ENCODE results near the gene RBKS. TPM values are rescaled to one million over a fixed set of nuclear protein-coding genes. Genes with fewer than 3 reads are reported as not detected.

The RBKS gene
- total and polyA plus RNA-seq, 2 of the 13 experiments (the other 11 are each of a cell fraction or from before 2014, with no cell fraction given) = 7.7 to 8.3 TPM

- 0 out of 2 replicates have a peak, but pooled peaks have one; percentile 13 for TF ChIP-seq ARID5B (CRISPR knock-in tag; IDR thresholded peaks at IDR 0.05)
- no peak for TF ChIP-seq TBL1XR1 (IDR thresholded peaks at IDR 0.05; ENCODE audit: borderline replicate concordance, low read length, partially characterized antibody)
- no peak for TF ChIP-seq ZNF446 (CRISPR knock-in tag; IDR thresholded peaks at IDR 0.05)
- no peak for TF ChIP-seq KLF9 (CRISPR knock-in tag; IDR thresholded peaks at IDR 0.05; ENCODE audit: low read depth)
- peak; percentile 32 for TF ChIP-seq ZEB1 (IDR thresholded peaks at IDR 0.05; ENCODE audit: insufficient replicate concordance, low read depth)
- TF ChIP-seq ZNF276 (CRISPR knock-in tag; IDR thresholded peaks at IDR 0.05; ENCODE audit: low read depth) = no peak
- TF ChIP-seq ZMYM4 (CRISPR knock-in tag; IDR thresholded peaks at IDR 0.05) = peak; percentile 59; the same call in 1 of the 2 replicates
- TF ChIP-seq SALL1 (CRISPR knock-in tag; IDR thresholded peaks at IDR 0.05) = no peak
- no peak for TF ChIP-seq NFE2L2 (IDR thresholded peaks at IDR 0.05; ENCODE audit: low read length)
- TF ChIP-seq TFDP2 (CRISPR knock-in tag; IDR thresholded peaks at IDR 0.05) = no peak
- TF ChIP-seq HMG20A (CRISPR knock-in tag; IDR thresholded peaks at IDR 0.05; ENCODE audit: borderline replicate concordance) = 0 out of 2 replicates have a peak, but pooled peaks have one; percentile 22
- no peak for TF ChIP-seq HDAC1 (CRISPR knock-in tag; IDR thresholded peaks at IDR 0.05)
- no peak for TF ChIP-seq HNRNPK (IDR thresholded peaks at IDR 0.05; ENCODE audit: low read depth, low read length, poor library complexity, severe bottlenecking)
- TF ChIP-seq YY1 (IDR thresholded peaks at IDR 0.05; ENCODE audit: insufficient read depth, insufficient replicate concordance, low read depth, low read length) = no peak
- TF ChIP-seq ZNF619 (CRISPR knock-in tag; IDR thresholded peaks at IDR 0.05) = no peak
- TF ChIP-seq BORCS8-MEF2B (CRISPR knock-in tag; IDR thresholded peaks at IDR 0.05) = no peak
- no peak for TF ChIP-seq ZNF773 (CRISPR knock-in tag; IDR thresholded peaks at IDR 0.05; ENCODE audit: borderline replicate concordance)
- TF ChIP-seq ZNF605 (CRISPR knock-in tag; IDR thresholded peaks at IDR 0.05) = 0 out of 2 replicates have a peak, but pooled peaks have one; percentile 47
- TF ChIP-seq PHF21A (CRISPR knock-in tag; IDR thresholded peaks at IDR 0.05) = 0 out of 2 replicates have a peak, but pooled peaks have one; percentile 31
Measured at GRCh38 chr2:27929916-27930486, 39.8 kb upstream of the RBKS start (continued).

All from HepG2 (cell line).